ENCODE data around the gene MTMR10.

MTMR10 gene

GRCh38 chr15:31013863-31014607 lies 22.6 kb upstream of the MTMR10 start:
- DNase-seq (ENCODE audit: low read depth) = no peak

- no peak for DNase-seq (ENCODE audit: low read depth)
Observed at GRCh38 chr15:31012455-31012854, 21.0 kb upstream of the MTMR10 start.

GRCh38 chr15:31010036-31010435 lies 18.6 kb upstream of the MTMR10 start:
- DNase-seq (ENCODE audit: low read depth) = no peak

GRCh38 chr15:31005660-31006059 lies 14.2 kb upstream of the MTMR10 start:
- no peak for DNase-seq (ENCODE audit: low read depth)

- DNase-seq (ENCODE audit: low read depth) = no peak
Observed at GRCh38 chr15:31004220-31004733, 12.8 kb upstream of the MTMR10 start.

GRCh38 chr15:31001702-31002101 lies 10.3 kb upstream of the MTMR10 start:
- DNase-seq (ENCODE audit: low read depth) = no peak

- no peak for DNase-seq (ENCODE audit: low read depth)
Observed at GRCh38 chr15:30999729-31000128, 8.3 kb upstream of the MTMR10 start.

GRCh38 chr15:30997270-30997669 lies 5.8 kb upstream of the MTMR10 start:
- DNase-seq (ENCODE audit: low read depth) = no peak

- DNase-seq (ENCODE audit: low read depth) = no peak
Observed at GRCh38 chr15:30992249-30992864, 929 bp upstream of the MTMR10 start.

- no peak for DNase-seq (ENCODE audit: low read depth)
Observed at GRCh38 chr15:30990446-30991254, 778 bp downstream of the MTMR10 start.

- no peak for DNase-seq (ENCODE audit: low read depth)
Observed at GRCh38 chr15:30990036-30990435, 1.4 kb downstream of the MTMR10 start.

- no peak for DNase-seq (ENCODE audit: low read depth)
Observed at GRCh38 chr15:30985081-30985531, 6.3 kb downstream of the MTMR10 start.

- no peak for DNase-seq (ENCODE audit: low read depth)
Observed at GRCh38 chr15:30984542-30984941, 6.9 kb downstream of the MTMR10 start.

- no peak for DNase-seq (ENCODE audit: low read depth)
Observed at GRCh38 chr15:30984118-30984517, 7.3 kb downstream of the MTMR10 start.

GRCh38 chr15:30979457-30979856 lies 12.0 kb downstream of the MTMR10 start:
- DNase-seq (ENCODE audit: low read depth) = no peak

GRCh38 chr15:30978328-30978727 lies 13.1 kb downstream of the MTMR10 start:
- no peak for DNase-seq (ENCODE audit: low read depth)

- no peak for DNase-seq (ENCODE audit: low read depth)
Observed at GRCh38 chr15:30974112-30974511, 17.3 kb downstream of the MTMR10 start.

- no peak for DNase-seq (ENCODE audit: low read depth)
Observed at GRCh38 chr15:30973379-30973778, 18.0 kb downstream of the MTMR10 start.

- no peak for DNase-seq (ENCODE audit: low read depth)
Observed at GRCh38 chr15:30969724-30970123, 21.7 kb downstream of the MTMR10 start.

GRCh38 chr15:30963681-30964080 lies 27.7 kb downstream of the MTMR10 start:
- no peak for DNase-seq (ENCODE audit: low read depth)

- DNase-seq (ENCODE audit: low read depth) = no peak
Observed at GRCh38 chr15:30962659-30963058, 28.8 kb downstream of the MTMR10 start.

- no peak for DNase-seq (ENCODE audit: low read depth)
Observed at GRCh38 chr15:30962079-30962478, 29.3 kb downstream of the MTMR10 start.

- DNase-seq (ENCODE audit: low read depth) = no peak
Observed at GRCh38 chr15:30958219-30958618, 33.2 kb downstream of the MTMR10 start.
